Effector memory CD4-positive, alpha-beta T cell (primary cell): Measurements from ENCODE around the gene MGAT5.

ENCODE experiments used
- DNase-seq, 3 donors: peaks; one replicate each; pipeline ENCODE4 v3.0.0-alpha.2; 2020
- H3K27ac ChIP-seq: 2 replicates; pipeline ENCODE4 v1.7.0; 2013; ENCODE audit warnings: mild to moderate bottlenecking, low read length, moderate library complexity; ENCODE audit not compliant: insufficient read depth, poor library complexity, severe bottlenecking
- H3K27me3 ChIP-seq: replicated peaks from 2 replicates; pipeline ENCODE4 v1.7.0; 2013; ENCODE audit warnings: mild to moderate bottlenecking, low read length; ENCODE audit not compliant: insufficient read depth, control insufficient read depth, poor library complexity, severe bottlenecking
- H3K36me3 ChIP-seq: 2 replicates; pipeline ENCODE4 v1.7.0; 2013; ENCODE audit warnings: mild to moderate bottlenecking, low read length, moderate library complexity; ENCODE audit not compliant: control insufficient read depth, insufficient read depth
- H3K4me1 ChIP-seq: 2 replicates; pipeline ENCODE4 v1.7.0; 2013; ENCODE audit warnings: low read length, mild to moderate bottlenecking; ENCODE audit not compliant: control insufficient read depth, insufficient read depth, poor library complexity, severe bottlenecking
- H3K4me3 ChIP-seq: 2 replicates; pipeline ENCODE4 v1.7.0; 2013; ENCODE audit warnings: low read length, low read depth, mild to moderate bottlenecking; ENCODE audit not compliant: insufficient read depth, poor library complexity, severe bottlenecking
- H3K9me3 ChIP-seq: 2 replicates; pipeline ENCODE4 v1.7.0; 2013; ENCODE audit warnings: mild to moderate bottlenecking, low read length, moderate library complexity; ENCODE audit not compliant: control insufficient read depth

The MGAT5 gene

GRCh38 chr2:134274121-134274520 is 20.2 kb downstream of the MGAT5 start:
- peaks cover 15% of the 10 kb centered on the region for H3K36me3 ChIP-seq
- H3K27ac ChIP-seq: no peak overlapping the region
- H3K9me3 ChIP-seq: no peaks in the 10 kb centered on the region
- peaks cover 6% of the 10 kb centered on the region for H3K4me1 ChIP-seq
- DNase-seq: no peak
- H3K27me3 ChIP-seq: no peaks in the 10 kb centered on the region
- H3K4me3 ChIP-seq: no peak overlapping the region

DNA sequence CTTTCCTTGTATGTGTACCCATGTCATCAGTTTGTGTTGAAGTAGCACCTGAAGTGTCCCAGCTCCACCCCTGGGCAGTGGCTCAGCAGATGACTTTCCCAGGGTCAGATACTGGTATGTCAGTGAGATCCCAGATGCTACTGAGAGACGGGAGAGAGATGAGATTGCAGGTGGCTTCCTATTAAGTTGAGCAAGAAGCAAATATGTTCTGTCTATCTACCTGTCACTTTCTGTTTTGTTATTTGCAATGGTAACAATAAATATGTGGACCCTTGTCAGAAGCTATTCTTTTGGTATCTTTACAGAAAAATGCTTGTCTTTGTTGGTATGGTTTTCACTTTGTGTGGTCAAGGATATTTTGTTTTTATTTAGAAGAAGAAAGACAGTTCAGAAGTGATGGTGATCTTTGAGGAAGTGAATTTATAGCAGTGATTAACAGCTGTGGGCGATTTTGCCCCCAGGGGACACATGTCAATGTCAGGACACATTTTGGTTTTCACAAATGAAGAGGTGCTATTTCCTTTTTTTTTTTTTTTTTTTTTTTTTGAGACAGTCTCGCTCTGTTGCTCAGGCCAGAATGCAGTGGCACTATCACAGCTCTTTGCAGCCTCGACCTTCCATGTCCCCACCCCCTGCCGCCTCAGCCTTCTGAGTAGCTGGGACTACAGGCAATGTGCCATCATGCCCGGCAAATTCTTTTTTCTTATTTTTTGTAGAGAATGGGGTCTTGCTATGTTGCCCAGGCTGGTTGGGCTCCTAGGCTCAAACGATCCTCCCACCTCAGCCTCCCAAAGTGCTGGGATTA is 21.4 kb downstream of the MGAT5 start:
- peaks cover 6% of the 10 kb centered on the region for H3K4me1 ChIP-seq
- H3K36me3 ChIP-seq: peaks cover 15% of the 10 kb centered on the region
- no peak for DNase-seq
- H3K9me3 ChIP-seq: no peaks in the 10 kb centered on the region
- H3K27ac ChIP-seq: no peak overlapping the region
- H3K4me3 ChIP-seq: no peak overlapping the region
- no peaks in the 10 kb centered on the region for H3K27me3 ChIP-seq

GRCh38 chr2:134276381-134277172 is 22.7 kb downstream of the MGAT5 start:
- Histone ChIP-seq H3K27ac (no peak overlapping the region), H3K9me3 (no peaks in the 10 kb centered on the region), H3K4me1 (peaks cover 11% of the 10 kb centered on the region), H3K36me3 (peaks cover 9% of the 10 kb centered on the region), H3K27me3 (no peaks in the 10 kb centered on the region), H3K4me3 (no peak overlapping the region)
- DNase-seq: no peak

GRCh38 chr2:134277223-134277622 is 23.4 kb downstream of the MGAT5 start:
- DNase-seq: no peak
- no peak overlapping the region for H3K27ac ChIP-seq
- H3K9me3 ChIP-seq: no peaks in the 10 kb centered on the region
- H3K27me3 ChIP-seq: no peaks in the 10 kb centered on the region
- H3K4me3 ChIP-seq: no peak overlapping the region
- H3K36me3 ChIP-seq: peaks cover 2% of the 10 kb centered on the region
- peaks cover 17% of the 10 kb centered on the region for H3K4me1 ChIP-seq

GRCh38 chr2:134278553-134278952 is 24.7 kb downstream of the MGAT5 start:
- H3K27ac ChIP-seq: no peak overlapping the region

GRCh38 chr2:134279417-134279816 is 25.5 kb downstream of the MGAT5 start:
- no peak for DNase-seq
- no peaks in the 10 kb centered on the region for H3K36me3 ChIP-seq
- H3K9me3 ChIP-seq: no peaks in the 10 kb centered on the region
- H3K4me1 ChIP-seq: peaks cover 38% of the 10 kb centered on the region
- H3K27ac ChIP-seq: no peak overlapping the region
- no peaks in the 10 kb centered on the region for H3K27me3 ChIP-seq
- H3K4me3 ChIP-seq: no peak overlapping the region

More at GRCh38 chr2:134278553-134278952, 24.7 kb downstream of the MGAT5 start:
- Histone ChIP-seq H3K4me1 (peaks cover 30% of the 10 kb centered on the region), H3K4me3 (no peak overlapping the region), H3K9me3 (no peaks in the 10 kb centered on the region), H3K36me3 (no peaks in the 10 kb centered on the region), H3K27me3 (no peaks in the 10 kb centered on the region)
- DNase-seq: no peak

DNA sequence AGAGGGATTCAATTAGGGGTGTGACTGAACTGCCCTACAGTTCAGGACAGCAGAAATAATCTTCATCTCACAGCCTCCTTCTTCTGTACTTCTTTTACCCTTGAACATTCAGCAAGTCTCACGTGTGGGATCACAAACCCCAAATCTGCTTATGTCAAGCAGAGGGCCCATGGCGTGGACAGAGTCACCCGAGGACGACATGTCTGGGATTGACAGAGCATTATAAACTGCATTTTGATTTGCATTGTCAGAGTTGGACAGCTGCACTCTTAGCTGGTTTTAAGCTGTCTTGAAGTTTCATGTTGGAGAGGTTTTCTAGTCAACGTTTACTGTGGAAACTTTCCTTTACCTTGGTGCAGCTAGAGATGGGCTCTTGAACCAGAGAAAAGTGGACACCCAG is 26.4 kb downstream of the MGAT5 start:
- Histone ChIP-seq H3K27me3 (no peaks in the 10 kb centered on the region), H3K9me3 (no peaks in the 10 kb centered on the region), H3K4me3 (no peak overlapping the region), H3K36me3 (no peaks in the 10 kb centered on the region), H3K27ac (no peak overlapping the region), H3K4me1 (peaks cover 36% of the 10 kb centered on the region)
- no peak for DNase-seq

- Histone ChIP-seq H3K36me3 (no peaks in the 10 kb centered on the region), H3K27me3 (no peaks in the 10 kb centered on the region), H3K4me1 (peaks cover 36% of the 10 kb centered on the region), H3K27ac (no peak overlapping the region), H3K4me3 (no peak overlapping the region), H3K9me3 (no peaks in the 10 kb centered on the region)
- no peak for DNase-seq
Observed at GRCh38 chr2:134280726-134281125, 26.9 kb downstream of the MGAT5 start.

DNA sequence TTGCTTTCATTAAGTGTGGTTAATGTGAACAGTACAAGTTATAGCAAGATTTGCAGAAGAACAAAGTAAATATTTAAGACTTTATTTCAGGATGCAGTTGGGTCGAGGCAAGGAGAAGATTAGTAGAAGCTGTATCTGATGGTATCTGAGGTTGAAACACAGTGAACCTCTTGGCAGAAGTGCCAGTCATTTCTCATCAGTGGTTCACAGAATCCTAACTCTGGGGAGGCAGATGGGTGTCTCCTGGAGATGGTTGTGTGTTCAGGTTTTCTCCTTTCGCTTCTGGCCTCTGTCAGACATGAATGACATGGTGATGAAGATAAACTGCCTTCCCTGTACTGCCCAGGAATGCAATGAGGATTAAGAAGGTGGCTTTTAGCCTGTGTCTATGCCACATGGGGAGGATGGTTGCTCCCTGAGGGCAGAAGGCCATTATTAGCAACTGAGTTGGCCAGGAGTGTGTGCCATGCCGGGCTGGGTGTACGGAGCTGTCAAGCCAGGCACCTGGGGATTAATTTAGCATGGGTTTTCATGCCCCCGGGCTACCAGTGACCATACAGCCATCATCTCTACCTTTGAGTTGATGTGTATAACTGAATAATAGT is 28.0 kb downstream of the MGAT5 start:
- no peak for DNase-seq
- no peak overlapping the region for H3K4me3 ChIP-seq
- no peaks in the 10 kb centered on the region for H3K9me3 ChIP-seq
- peak overlapping the region; percentile 51 for H3K27ac ChIP-seq
- no peaks in the 10 kb centered on the region for H3K27me3 ChIP-seq
- H3K4me1 ChIP-seq: peaks cover 39% of the 10 kb centered on the region
- H3K36me3 ChIP-seq: no peaks in the 10 kb centered on the region
